Naive B cell (primary cell): ENCODE data around the gene KSR2. TPM values are rescaled to one million over a fixed set of nuclear protein-coding genes. Genes with fewer than 3 reads are reported as not detected.

Experiments
- ATAC-seq, 2 donors: fragments of 150-1000 bp; cut with Tn5 transposase; 2 replicates each; pipeline ENCODE4 v1.10.0; 2021; ENCODE audit warnings: low read depth in 2 of 2, mild to moderate bottlenecking in 2 of 2, moderate library complexity in 2 of 2
- DNase-seq: peaks from one replicate; pipeline ENCODE4 v3.0.0; 2022
- H3K27ac Mint-ChIP-seq, 6 donors: one replicate each; pipeline ENCODE4 v1.8.0; 2020 to 2022; ENCODE audit warnings: mild to moderate bottlenecking in 6 of 6, mixed read lengths in 6 of 6, moderate library complexity in 5 of 6, inconsistent platforms in 2 of 6
- H3K27me3 Mint-ChIP-seq, 3 donors: one replicate each; pipeline ENCODE4 v1.8.0; 2021 to 2022; ENCODE audit warnings: mixed read lengths in 3 of 3, mild to moderate bottlenecking in 1 of 3
- H3K36me3 Mint-ChIP-seq, 2 donors: one replicate each; pipeline ENCODE4 v1.8.0; 2020 to 2022; ENCODE audit warnings: mixed read lengths in 2 of 2, inconsistent platforms in 1 of 2, mild to moderate bottlenecking in 1 of 2
- H3K4me1 Mint-ChIP-seq, 3 donors: one replicate each; pipeline ENCODE4 v1.8.0; 2020 to 2022; ENCODE audit warnings: mixed read lengths in 3 of 3, inconsistent platforms in 1 of 3, mild to moderate bottlenecking in 1 of 3, moderate library complexity in 1 of 3
- H3K4me3 Mint-ChIP-seq, 8 donors: one replicate each; pipeline ENCODE4 v1.8.0; 2020 to 2022; ENCODE audit warnings: mild to moderate bottlenecking in 8 of 8, mixed read lengths in 8 of 8, moderate library complexity in 8 of 8, inconsistent platforms in 2 of 8
- H3K9me3 Mint-ChIP-seq, 7 donors: one replicate each; pipeline ENCODE4 v1.8.0; 2020 to 2022; ENCODE audit warnings: mixed read lengths in 7 of 7, mild to moderate bottlenecking in 5 of 7, inconsistent platforms in 2 of 7, moderate library complexity in 1 of 7
- polyA plus RNA-seq, 6 donors: library from polyadenylated mRNA; unstranded; fragments of 300-500 nt; fragmentation: Illumina TruSeq; gene quantifications; one replicate each; pipeline ENCODE4 v1.2.3, GENCODE V29; 2021; ENCODE audit warnings: low read depth in 6 of 6

The KSR2 gene
- polyA plus RNA-seq, 6 donors from 2014 or later, result not detected

GRCh38 chr12:117533687-117534086 is 435.1 kb downstream of the KSR2 start:
- peaks cover 0 to 7% (median 3%) of the 10 kb centered on the region in 3 donors for H3K27me3 Mint-ChIP-seq
- no peak for ATAC-seq
- no peak for DNase-seq
- no peaks in the 10 kb centered on the region for H3K4me1 Mint-ChIP-seq
- H3K4me3 Mint-ChIP-seq, result no peak overlapping the region
- peaks cover 0 to 10% (median 0%) of the 10 kb centered on the region in 7 donors for H3K9me3 Mint-ChIP-seq
- no peaks in the 10 kb centered on the region for H3K36me3 Mint-ChIP-seq
- H3K27ac Mint-ChIP-seq, result no peak overlapping the region

DNA sequence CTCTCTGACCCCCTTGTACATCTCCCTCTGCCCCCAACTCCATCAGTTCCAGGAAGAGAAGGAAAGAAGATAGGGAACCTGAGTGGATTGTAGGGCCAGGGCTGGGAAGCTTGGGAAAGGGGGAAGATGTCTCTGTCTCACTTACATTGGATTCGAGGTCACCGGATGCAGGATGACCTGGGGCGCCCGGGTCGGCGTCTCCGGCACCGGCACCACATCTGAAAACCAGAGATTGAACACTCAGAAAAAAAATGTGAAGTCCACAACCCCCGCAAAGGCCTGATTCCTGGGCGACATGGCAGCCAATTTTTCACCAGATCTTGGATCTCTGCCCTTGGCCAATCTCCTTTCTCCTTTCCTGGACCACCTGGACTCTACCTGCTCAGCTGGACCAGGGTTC is 438.0 kb downstream of the KSR2 start:
- Mint-ChIP-seq H3K27me3 (peaks cover 0 to 7% (median 3%) of the 10 kb centered on the region in 3 donors), H3K36me3 (no peaks in the 10 kb centered on the region), H3K27ac (no peak overlapping the region), H3K4me1 (no peaks in the 10 kb centered on the region), H3K4me3 (no peak overlapping the region), H3K9me3 (peaks cover 0 to 10% (median 0%) of the 10 kb centered on the region in 7 donors)
- no peak for ATAC-seq
- DNase-seq, result no peak

DNA sequence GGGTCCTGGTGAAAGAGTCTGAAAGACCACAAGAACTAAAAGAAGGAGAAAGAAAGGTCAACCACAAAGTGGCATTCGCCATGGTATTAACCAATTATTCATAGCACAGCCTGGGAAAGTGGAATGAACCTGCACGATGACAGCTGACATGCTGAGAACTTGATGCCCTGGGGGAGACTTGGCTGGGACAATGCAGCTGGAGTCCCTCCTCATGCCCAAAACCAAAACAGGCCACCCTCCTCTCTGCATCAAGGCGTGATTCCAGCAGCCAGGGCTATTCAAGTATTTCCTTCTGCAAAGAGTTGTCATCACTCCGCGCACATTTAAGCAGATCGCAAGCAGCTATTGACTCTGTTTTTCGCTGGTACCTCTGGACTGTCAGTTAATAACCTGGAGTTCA is 440.3 kb downstream of the KSR2 start:
- DNase-seq, result no peak
- Mint-ChIP-seq H3K4me3 (no peak overlapping the region), H3K4me1 (no peaks in the 10 kb centered on the region), H3K27ac (no peak overlapping the region), H3K36me3 (no peaks in the 10 kb centered on the region), H3K9me3 (peaks cover 0 to 9% (median 0%) of the 10 kb centered on the region in 7 donors), H3K27me3 (no peaks in the 10 kb centered on the region)
- ATAC-seq, result no peak

- DNase-seq (no peak), ATAC-seq (no peak)
- H3K4me1 Mint-ChIP-seq, result no peaks in the 10 kb centered on the region
- no peaks in the 10 kb centered on the region for H3K27me3 Mint-ChIP-seq
- H3K27ac Mint-ChIP-seq, result no peak overlapping the region
- H3K9me3 Mint-ChIP-seq, result peaks cover 0 to 9% (median 0%) of the 10 kb centered on the region in 7 donors
- H3K36me3 Mint-ChIP-seq, result no peaks in the 10 kb centered on the region
- no peak overlapping the region for H3K4me3 Mint-ChIP-seq
Observed at GRCh38 chr12:117527479-117527855, 441.3 kb downstream of the KSR2 start.

DNA sequence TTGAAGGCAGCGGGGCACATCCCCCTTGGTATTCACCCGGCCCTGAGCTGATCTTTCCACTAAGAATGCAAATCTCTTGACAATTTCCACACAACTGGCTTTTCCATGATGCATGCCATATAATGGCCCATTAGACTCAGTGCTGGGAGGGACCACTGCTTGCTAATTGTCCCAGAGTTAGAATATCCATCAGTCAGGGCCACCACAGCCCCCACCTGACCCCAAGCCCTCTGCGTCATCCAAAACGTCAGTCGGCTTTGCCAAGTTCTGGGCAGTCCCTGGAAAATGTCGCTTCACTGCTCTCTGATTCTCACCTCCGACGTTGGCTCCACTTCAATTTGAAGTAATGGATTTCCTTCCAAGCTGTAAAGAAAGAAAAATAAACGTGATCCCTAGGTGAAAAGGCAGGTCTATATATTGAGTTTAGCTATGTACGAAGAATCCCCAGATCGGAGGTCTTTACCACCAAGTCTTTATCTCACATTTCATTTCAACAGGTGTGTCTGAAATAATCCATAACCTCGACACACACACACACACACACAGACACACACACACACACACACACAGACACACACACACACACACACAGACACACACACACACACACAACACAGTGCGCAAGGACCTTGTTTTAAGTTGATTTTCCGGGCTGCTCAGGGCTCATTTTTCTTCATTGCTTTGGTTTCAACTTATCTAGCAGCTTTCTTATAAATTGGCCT is 441.9 kb downstream of the KSR2 start:
- no peak for ATAC-seq
- Mint-ChIP-seq H3K27me3 (no peaks in the 10 kb centered on the region), H3K4me3 (no peak overlapping the region), H3K9me3 (peaks cover 0 to 5% (median 0%) of the 10 kb centered on the region in 7 donors), H3K4me1 (no peaks in the 10 kb centered on the region), H3K36me3 (no peaks in the 10 kb centered on the region), H3K27ac (no peak overlapping the region)
- no peak for DNase-seq

DNA sequence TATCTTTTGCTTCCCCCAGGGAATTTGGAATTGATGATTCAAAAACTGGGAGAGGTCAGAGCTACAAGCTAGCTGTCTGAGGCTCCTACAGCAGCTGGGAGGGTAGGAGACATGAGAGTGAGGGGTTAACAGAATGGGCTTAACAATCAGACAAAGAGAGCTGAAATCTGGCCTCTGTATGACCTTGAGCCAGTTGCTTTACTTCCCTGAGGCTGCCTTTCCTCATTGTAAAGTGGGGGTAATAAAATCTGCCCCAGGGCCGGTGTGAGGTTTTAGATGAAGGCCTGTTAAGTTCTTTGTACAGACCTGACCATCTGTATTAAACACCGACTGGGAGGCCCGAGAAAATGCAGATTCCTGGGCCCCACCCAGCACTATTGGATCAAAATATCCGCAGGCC is 443.0 kb downstream of the KSR2 start:
- no peak for ATAC-seq
- Mint-ChIP-seq H3K27me3 (no peaks in the 10 kb centered on the region), H3K36me3 (no peaks in the 10 kb centered on the region), H3K27ac (no peak overlapping the region), H3K4me1 (no peaks in the 10 kb centered on the region), H3K4me3 (no peak overlapping the region), H3K9me3 (no peaks in the 10 kb centered on the region)
- DNase-seq, result no peak

DNA sequence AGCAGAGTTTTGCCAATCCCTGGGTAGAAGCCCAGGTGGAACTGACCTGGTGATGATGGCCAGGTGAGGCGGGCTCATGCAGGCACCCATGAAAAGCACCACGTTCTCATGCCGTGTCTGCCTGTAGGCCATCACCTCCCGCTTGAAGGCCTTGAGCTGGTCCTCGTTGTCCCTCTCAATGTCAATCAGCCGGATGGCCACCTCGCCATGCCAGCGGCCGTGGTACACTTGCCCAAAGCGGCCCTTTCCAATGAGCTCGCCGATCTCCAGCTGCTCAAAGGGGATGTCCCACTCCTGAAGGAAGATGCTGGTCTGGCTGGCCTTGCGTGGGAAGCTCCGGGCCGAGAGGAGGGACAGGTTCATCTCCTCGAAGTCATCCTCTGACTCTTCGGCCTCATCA is 444.0 kb downstream of the KSR2 start:
- Mint-ChIP-seq H3K36me3 (no peaks in the 10 kb centered on the region), H3K9me3 (no peaks in the 10 kb centered on the region), H3K4me1 (no peaks in the 10 kb centered on the region), H3K4me3 (no peak overlapping the region), H3K27me3 (peaks cover 0 to 3% (median 0%) of the 10 kb centered on the region in 3 donors), H3K27ac (no peak overlapping the region)
- ATAC-seq (no peak), DNase-seq (no peak)

DNA sequence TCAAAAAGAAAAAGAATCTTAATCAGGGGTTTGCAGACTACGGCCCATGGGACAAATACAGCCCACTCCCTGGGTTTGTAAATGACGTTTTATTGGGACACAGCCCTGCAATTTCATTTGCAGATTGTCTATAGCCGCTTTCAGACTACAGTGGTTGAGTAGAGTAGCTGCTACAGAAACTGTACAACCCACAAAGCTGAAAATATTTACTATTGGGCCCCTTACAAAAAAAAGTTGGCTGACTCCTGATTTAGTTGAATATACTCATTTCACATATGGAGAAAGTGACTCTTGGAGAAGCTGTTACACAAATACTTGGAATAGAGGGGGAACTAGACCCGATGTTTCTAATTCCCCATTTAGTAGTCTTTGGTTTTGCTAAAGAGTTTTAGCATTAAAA is 444.8 kb downstream of the KSR2 start:
- no peaks in the 10 kb centered on the region for H3K36me3 Mint-ChIP-seq
- H3K9me3 Mint-ChIP-seq, result peaks cover 0 to 4% (median 0%) of the 10 kb centered on the region in 7 donors
- DNase-seq, result no peak
- H3K27ac Mint-ChIP-seq, result peak overlapping the region in 1 of 6 donors; percentile 41
- H3K27me3 Mint-ChIP-seq, result peaks cover 0 to 7% (median 0%) of the 10 kb centered on the region in 3 donors
- ATAC-seq, result no peak
- H3K4me3 Mint-ChIP-seq, result no peak overlapping the region
- no peaks in the 10 kb centered on the region for H3K4me1 Mint-ChIP-seq

- ATAC-seq, result no peak
- Mint-ChIP-seq H3K27ac (no peak overlapping the region), H3K9me3 (peaks cover 0 to 5% (median 0%) of the 10 kb centered on the region in 7 donors), H3K27me3 (peaks cover 0 to 7% (median 0%) of the 10 kb centered on the region in 3 donors), H3K36me3 (no peaks in the 10 kb centered on the region), H3K4me1 (no peaks in the 10 kb centered on the region), H3K4me3 (no peak overlapping the region)
- no peak for DNase-seq
Observed at GRCh38 chr12:117522559-117522958, 446.2 kb downstream of the KSR2 start.

GRCh38 chr12:117521867-117522266 is 446.9 kb downstream of the KSR2 start:
- ATAC-seq (no peak), DNase-seq (no peak)
- H3K4me3 Mint-ChIP-seq, result no peak overlapping the region
- no peaks in the 10 kb centered on the region for H3K36me3 Mint-ChIP-seq
- no peak overlapping the region for H3K27ac Mint-ChIP-seq
- no peaks in the 10 kb centered on the region for H3K4me1 Mint-ChIP-seq
- H3K9me3 Mint-ChIP-seq, result peaks cover 0 to 7% (median 2%) of the 10 kb centered on the region in 7 donors
- H3K27me3 Mint-ChIP-seq, result peaks cover 0 to 7% (median 0%) of the 10 kb centered on the region in 3 donors

DNA sequence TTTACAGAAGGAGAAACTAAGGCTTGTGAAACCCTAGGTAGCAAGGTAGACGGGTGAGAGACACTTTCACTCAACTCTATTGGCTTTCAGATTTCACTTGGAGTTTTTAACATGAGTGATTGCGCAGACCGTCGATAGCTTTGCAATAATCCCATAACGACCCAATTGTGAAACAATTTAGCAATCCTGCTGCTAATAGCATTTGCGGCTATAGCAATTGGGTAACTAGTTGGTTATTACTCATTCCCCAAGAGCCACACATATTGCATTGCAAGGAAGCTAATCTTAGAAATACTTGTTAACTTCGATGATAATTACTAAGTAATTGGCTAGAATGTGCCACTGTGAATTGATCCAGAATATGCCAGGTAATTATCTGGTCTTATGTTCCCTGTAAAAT is 447.4 kb downstream of the KSR2 start:
- no peak for DNase-seq
- Mint-ChIP-seq H3K36me3 (no peaks in the 10 kb centered on the region), H3K27me3 (peaks cover 0 to 7% (median 0%) of the 10 kb centered on the region in 3 donors), H3K4me1 (no peaks in the 10 kb centered on the region), H3K9me3 (peaks cover 0 to 7% (median 2%) of the 10 kb centered on the region in 7 donors), H3K4me3 (no peak overlapping the region), H3K27ac (no peak overlapping the region)
- no peak for ATAC-seq

- Mint-ChIP-seq H3K27ac (peak overlapping the region in 1 of 6 donors; percentile 57), H3K36me3 (no peaks in the 10 kb centered on the region), H3K27me3 (peaks cover 6 to 8% (median 7%) of the 10 kb centered on the region in 3 donors), H3K9me3 (peaks cover 0 to 7% (median 2%) of the 10 kb centered on the region in 7 donors), H3K4me1 (no peaks in the 10 kb centered on the region), H3K4me3 (no peak overlapping the region)
- ATAC-seq (no peak), DNase-seq (no peak)
Observed at GRCh38 chr12:117518594-117519270, 450.1 kb downstream of the KSR2 start.

- DNase-seq, result no peak
- no peaks in the 10 kb centered on the region for H3K4me1 Mint-ChIP-seq
- H3K27ac Mint-ChIP-seq, result no peak overlapping the region
- no peaks in the 10 kb centered on the region for H3K36me3 Mint-ChIP-seq
- H3K9me3 Mint-ChIP-seq, result peaks cover 0 to 7% (median 2%) of the 10 kb centered on the region in 7 donors
- H3K27me3 Mint-ChIP-seq, result peaks cover 6 to 10% (median 7%) of the 10 kb centered on the region in 3 donors
- no peak for ATAC-seq
- H3K4me3 Mint-ChIP-seq, result no peak overlapping the region
Observed at GRCh38 chr12:117517219-117517739, 451.5 kb downstream of the KSR2 start.

- H3K27ac Mint-ChIP-seq, result peak overlapping the region in 1 of 6 donors; percentile 84
- no peak overlapping the region for H3K4me3 Mint-ChIP-seq
- no peaks in the 10 kb centered on the region for H3K36me3 Mint-ChIP-seq
- DNase-seq, result no peak
- H3K9me3 Mint-ChIP-seq, result peaks cover 0 to 7% (median 2%) of the 10 kb centered on the region in 7 donors
- no peak for ATAC-seq
- no peaks in the 10 kb centered on the region for H3K4me1 Mint-ChIP-seq
- peaks cover 6 to 16% (median 7%) of the 10 kb centered on the region in 3 donors for H3K27me3 Mint-ChIP-seq
Observed at GRCh38 chr12:117516034-117516433, 452.8 kb downstream of the KSR2 start.
